HG03439 (cell line): Measurements from ENCODE around the gene C14orf119.

Experiments used
- ATAC-seq: cut with Tn5 transposase; IDR thresholded peaks from one replicate; pipeline ENCODE4 v1.9.1; 2021; ENCODE audit warnings: mild to moderate bottlenecking, moderate library complexity; ENCODE audit not compliant: unreplicated experiment

Gene C14orf119

GRCh38 chr14:23086565-23086964 is 8.7 kb upstream of the C14orf119 start:
- no peak for ATAC-seq

- ATAC-seq = no peak
These were observed 5.6 kb upstream of the C14orf119 start for GRCh38 chr14:23089498-23090253.

GRCh38 chr14:23090254-23090636 is 5.1 kb upstream of the C14orf119 start:
- no peak for ATAC-seq

GRCh38 chr14:23091294-23092225 is 3.7 kb upstream of the C14orf119 start:
- no peak for ATAC-seq

- ATAC-seq = no peak
These were observed 2.2 kb upstream of the C14orf119 start for GRCh38 chr14:23093104-23093503.

GRCh38 chr14:23093526-23093925 is 1.8 kb upstream of the C14orf119 start:
- ATAC-seq = no peak

- no peak for ATAC-seq
These were observed 1.2 kb upstream of the C14orf119 start for GRCh38 chr14:23093991-23094665.

- ATAC-seq = peak; percentile 41
These were observed 574 bp upstream of the C14orf119 start, which contains the start of gene ACIN1 for GRCh38 chr14:23094666-23095195. TSS of gene ACIN1 (minus strand) at chr14:23095136. CDS start at chr14:23095112, 24 bp downstream.

GRCh38 chr14:23097786-23098185 is 2.5 kb downstream of the C14orf119 start:
- ATAC-seq = no peak

GRCh38 chr14:23099212-23099861 is 4.0 kb downstream of the C14orf119 start:
- ATAC-seq = no peak

GRCh38 chr14:23101213-23101970 is 6.1 kb downstream of the C14orf119 start:
- no peak for ATAC-seq

- ATAC-seq = no peak
These were observed 6.8 kb downstream of the C14orf119 start for GRCh38 chr14:23101986-23102625.

GRCh38 chr14:23102801-23103200 is 7.5 kb downstream of the C14orf119 start:
- no peak for ATAC-seq

GRCh38 chr14:23103581-23103980 is 8.3 kb downstream of the C14orf119 start:
- ATAC-seq = no peak

GRCh38 chr14:23104070-23104590 is 8.8 kb downstream of the C14orf119 start:
- ATAC-seq = no peak

GRCh38 chr14:23104591-23105347 is 9.5 kb downstream of the C14orf119 start, which contains the start of gene CIROP:
TSS of gene CIROP (minus strand) at chr14:23104989. CDS start at chr14:23104920, 69 bp downstream.
- ATAC-seq = no peak

- ATAC-seq = no peak
These were observed 10.1 kb downstream of the C14orf119 start for GRCh38 chr14:23105348-23105824.

- no peak for ATAC-seq
These were observed 11.4 kb downstream of the C14orf119 start for GRCh38 chr14:23106747-23107045.
